HG02938 (cell line): Measurements from ENCODE around the gene CHN1.

Experiments
- ATAC-seq: cut with Tn5 transposase; IDR thresholded peaks from one replicate; pipeline ENCODE4 v1.9.1; 2021; ENCODE audit warnings: mild to moderate bottlenecking, moderate library complexity; ENCODE audit not compliant: unreplicated experiment

The CHN1 gene

GRCh38 chr2:175011505-175011904 is 6.3 kb upstream of the CHN1 start:
- no peak for ATAC-seq

GRCh38 chr2:175010848-175011254 is 5.7 kb upstream of the CHN1 start:
- no peak for ATAC-seq

- no peak for ATAC-seq
These were observed 4.9 kb upstream of the CHN1 start for GRCh38 chr2:175009917-175010621.

GRCh38 chr2:175008801-175009495 is 3.8 kb upstream of the CHN1 start:
- ATAC-seq, result no peak

GRCh38 chr2:175008009-175008408 is 2.8 kb upstream of the CHN1 start:
- no peak for ATAC-seq

- ATAC-seq, result no peak
These were observed 2.3 kb upstream of the CHN1 start for GRCh38 chr2:175007510-175007909.

GRCh38 chr2:175006281-175006680 is 1.1 kb upstream of the CHN1 start:
- no peak for ATAC-seq

- ATAC-seq, result no peak
These were observed 618 bp upstream of the CHN1 start for GRCh38 chr2:175005733-175006264.

GRCh38 chr2:175004730-175004979 is 526 bp downstream of the CHN1 start:
- peak; percentile 32 for ATAC-seq

GRCh38 chr2:175003875-175004729 is 1.1 kb downstream of the CHN1 start:
- no peak for ATAC-seq

GRCh38 chr2:175002547-175003274 is 2.5 kb downstream of the CHN1 start:
- no peak for ATAC-seq

GRCh38 chr2:175001566-175001965 is 3.6 kb downstream of the CHN1 start:
- no peak for ATAC-seq

- no peak for ATAC-seq
These were observed 8.1 kb downstream of the CHN1 start for GRCh38 chr2:174997110-174997509.

GRCh38 chr2:174996622-174997021 is 8.6 kb downstream of the CHN1 start:
- ATAC-seq, result no peak

- ATAC-seq, result no peak
These were observed 10.8 kb downstream of the CHN1 start for GRCh38 chr2:174994381-174994780.

GRCh38 chr2:174992886-174993285 is 12.3 kb downstream of the CHN1 start:
- no peak for ATAC-seq

- ATAC-seq, result no peak
These were observed 19.6 kb downstream of the CHN1 start for GRCh38 chr2:174985614-174986013.

GRCh38 chr2:174984561-174984960 is 20.6 kb downstream of the CHN1 start:
- no peak for ATAC-seq

GRCh38 chr2:174981331-174981730 is 23.9 kb downstream of the CHN1 start:
- no peak for ATAC-seq

- ATAC-seq, result no peak
These were observed 25.2 kb downstream of the CHN1 start for GRCh38 chr2:174979996-174980395.

GRCh38 chr2:174977364-174977763 is 27.8 kb downstream of the CHN1 start:
- no peak for ATAC-seq
